ENCODE results near the gene DIS3L2. TPM values are rescaled to one million over a fixed set of nuclear protein-coding genes. Genes with fewer than 3 reads are reported as not detected.
A peak's percentile ranks its signal among the peaks of the same experiment; 100 is the strongest.

Gene DIS3L2
- total RNA-seq, 2 experiments from 2014 or later, result 39.8 to 39.9 TPM

DNA sequence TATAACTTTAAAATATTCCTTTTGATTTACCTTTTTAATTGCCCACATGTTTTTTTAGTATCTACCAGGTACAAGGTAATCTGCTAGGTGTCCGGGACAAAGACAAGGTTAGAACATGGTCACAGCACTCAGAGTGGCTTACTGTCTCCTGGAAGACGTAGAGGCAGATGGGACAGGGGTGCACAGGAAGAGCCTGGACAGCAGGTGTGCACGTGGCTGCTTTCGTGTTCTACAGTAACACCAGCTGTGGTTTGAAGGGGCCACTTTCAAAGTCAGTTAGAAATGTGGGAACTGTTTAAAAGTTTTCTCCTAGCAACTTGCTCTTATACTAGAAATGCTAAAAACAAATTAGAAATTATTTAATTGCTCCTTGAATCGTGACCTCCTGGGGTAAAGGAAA, 314.2 kb downstream of the DIS3L2 start:
- Mint-ChIP-seq H3K36me3 (peaks cover 13% of the 10 kb centered on the region), H3K4me3 (no peak overlapping the region), H3K4me1 (peaks cover 2% of the 10 kb centered on the region), H3K27ac (no peak overlapping the region), H3K9me3 (peaks cover 2% of the 10 kb centered on the region), H3K27me3 (no peaks in the 10 kb centered on the region)
- POLR2A ChIA-PET, result no interaction called here
- DNase-seq (no peak), ATAC-seq (ENCODE audit: low read depth) (no peak)

DNA sequence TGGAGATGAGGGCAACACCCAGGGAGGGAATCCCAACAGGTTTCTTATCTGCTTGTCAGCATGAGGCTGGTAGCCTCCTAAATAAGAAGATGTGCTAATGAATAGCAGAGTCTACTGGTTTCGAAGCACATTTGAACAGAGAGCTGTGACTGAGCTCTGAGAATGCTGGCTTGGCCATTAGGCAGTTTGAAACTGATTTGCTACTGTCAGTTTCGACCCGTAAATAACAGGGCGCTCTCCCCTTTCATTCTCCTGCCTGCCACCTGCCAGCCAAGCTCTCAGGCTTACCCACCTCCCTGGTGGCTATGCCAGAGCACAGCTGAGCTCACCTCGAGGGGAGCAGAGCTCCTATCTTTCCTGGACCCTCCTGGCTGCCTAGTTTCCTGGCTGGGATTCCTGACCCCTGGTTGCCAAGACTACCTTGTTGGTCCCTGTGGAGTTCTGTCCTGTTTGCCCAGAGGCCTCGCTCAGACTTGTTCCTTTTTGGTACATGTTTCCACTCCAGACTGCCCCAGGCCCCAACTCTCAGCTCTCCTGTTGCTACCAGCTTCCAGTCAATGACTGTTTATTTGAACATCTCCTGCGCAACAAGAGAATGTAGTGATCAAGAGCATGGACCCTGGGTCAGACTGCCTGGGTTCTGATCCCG, 314.7 kb downstream of the DIS3L2 start:
- POLR2A ChIA-PET, result no interaction called here
- peaks cover 2% of the 10 kb centered on the region for H3K4me1 Mint-ChIP-seq
- DNase-seq (no peak), ATAC-seq (ENCODE audit: low read depth) (no peak)
- no peak overlapping the region for H3K4me3 Mint-ChIP-seq
- no peak overlapping the region for H3K27ac Mint-ChIP-seq
- H3K27me3 Mint-ChIP-seq, result no peaks in the 10 kb centered on the region
- H3K36me3 Mint-ChIP-seq, result peaks cover 15% of the 10 kb centered on the region
- peaks cover 2% of the 10 kb centered on the region for H3K9me3 Mint-ChIP-seq

DNA sequence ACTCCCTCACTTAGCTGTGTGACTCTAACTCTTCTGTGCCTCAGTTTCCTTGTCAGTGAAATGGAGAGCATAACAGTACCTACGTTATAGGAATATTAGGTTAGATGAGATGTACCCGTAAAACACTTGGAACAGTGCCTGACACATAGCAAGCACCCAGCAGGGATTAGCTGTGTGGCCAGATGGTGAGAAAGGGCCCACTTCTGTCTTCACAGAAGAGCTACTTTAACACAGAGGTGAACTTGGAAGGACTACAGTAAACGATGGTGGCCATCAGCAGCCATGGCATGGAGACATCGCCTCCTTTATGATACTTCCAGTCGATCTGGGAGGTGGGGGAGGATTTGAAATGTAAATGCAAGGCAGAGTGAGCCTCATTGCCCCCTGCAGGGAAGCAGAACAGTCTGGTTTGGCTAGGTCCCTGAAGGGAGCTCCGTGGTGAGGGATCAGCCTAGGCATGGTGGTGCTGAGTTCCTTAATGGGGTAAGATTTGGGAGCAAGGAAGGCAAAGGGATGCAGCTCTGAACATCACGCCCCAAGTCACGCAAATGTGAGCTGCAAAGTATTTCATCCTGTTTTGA, 315.3 kb downstream of the DIS3L2 start:
- Mint-ChIP-seq H3K36me3 (peaks cover 17% of the 10 kb centered on the region), H3K27ac (peak overlapping the region; percentile 26), H3K27me3 (no peaks in the 10 kb centered on the region), H3K9me3 (peaks cover 3% of the 10 kb centered on the region), H3K4me1 (peaks cover 2% of the 10 kb centered on the region), H3K4me3 (no peak overlapping the region)
- POLR2A ChIA-PET, result no interaction called here
- ATAC-seq (ENCODE audit: low read depth) (no peak), DNase-seq (no peak)

- H3K27ac Mint-ChIP-seq, result peak overlapping the region; percentile 42
Observed at GRCh38 chr2:232278534-232278933, 317.0 kb downstream of the DIS3L2 start.

DNA sequence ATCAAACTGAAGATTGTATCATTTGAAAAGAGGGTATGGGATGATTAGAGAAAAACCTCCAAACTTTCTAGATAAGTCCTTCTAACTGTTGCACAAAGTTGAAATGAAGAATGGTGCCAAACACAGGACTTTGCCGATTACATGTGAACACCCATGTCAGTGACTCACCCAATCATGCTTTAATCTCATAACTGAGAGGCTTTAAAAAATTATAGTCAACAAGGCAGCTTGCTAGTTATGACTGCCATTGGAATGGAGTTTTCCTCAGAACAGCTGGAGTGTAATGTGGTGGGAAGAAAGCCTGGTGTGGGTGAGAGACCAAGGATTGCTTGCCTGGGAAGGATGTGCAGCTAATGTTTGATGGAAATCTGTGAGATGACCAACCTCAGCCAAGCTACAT, 318.8 kb downstream of the DIS3L2 start:
- ATAC-seq (ENCODE audit: low read depth) (no peak), DNase-seq (no peak)
- Mint-ChIP-seq H3K27ac (no peak overlapping the region), H3K4me1 (peaks cover 18% of the 10 kb centered on the region), H3K36me3 (peaks cover 22% of the 10 kb centered on the region), H3K27me3 (no peaks in the 10 kb centered on the region), H3K4me3 (no peak overlapping the region), H3K9me3 (peaks cover 3% of the 10 kb centered on the region)
- POLR2A ChIA-PET, result no interaction called here

More at GRCh38 chr2:232278534-232278933, 317.0 kb downstream of the DIS3L2 start:
- peaks cover 4% of the 10 kb centered on the region for H3K4me1 Mint-ChIP-seq
- H3K27me3 Mint-ChIP-seq, result no peaks in the 10 kb centered on the region
- H3K4me3 Mint-ChIP-seq, result no peak overlapping the region
- ATAC-seq (ENCODE audit: low read depth), result no peak
- peaks cover 3% of the 10 kb centered on the region for H3K9me3 Mint-ChIP-seq
- POLR2A ChIA-PET, result no interaction called here
- peaks cover 20% of the 10 kb centered on the region for H3K36me3 Mint-ChIP-seq
- no peak for DNase-seq

DNA sequence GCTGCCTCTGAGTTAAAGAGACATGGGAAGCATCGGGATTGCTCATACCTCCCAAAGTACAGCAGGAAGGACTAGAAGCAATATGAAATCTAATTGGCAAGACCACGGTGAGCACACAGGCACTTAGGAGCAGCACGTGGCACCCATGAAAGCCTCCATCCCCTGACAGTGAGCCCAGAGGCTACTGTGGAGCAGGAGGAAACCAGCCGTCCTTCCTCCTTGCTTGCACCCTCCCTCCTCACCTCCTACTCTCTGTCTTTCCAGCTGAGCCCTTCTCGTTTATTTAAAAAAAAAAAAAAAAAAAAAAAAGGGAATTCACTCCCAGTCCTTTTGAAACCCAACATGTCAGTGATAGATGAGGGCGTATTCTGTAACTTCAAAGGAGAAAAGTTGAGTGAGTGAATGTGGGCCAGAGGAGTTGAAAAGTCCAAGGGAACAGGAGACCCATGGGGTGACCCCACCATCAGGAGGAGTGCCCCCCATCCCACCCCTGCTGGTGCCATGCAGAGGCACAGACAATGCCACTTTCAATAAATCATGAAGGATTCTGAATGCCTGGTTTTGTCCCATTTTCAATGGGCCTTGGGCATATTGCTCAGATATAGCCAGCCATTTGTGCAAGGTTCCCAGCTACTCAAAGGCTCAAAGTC, 320.5 kb downstream of the DIS3L2 start:
- POLR2A ChIA-PET, result no interaction called here
- Mint-ChIP-seq H3K9me3 (peaks cover 3% of the 10 kb centered on the region), H3K36me3 (peaks cover 19% of the 10 kb centered on the region), H3K27ac (no peak overlapping the region), H3K4me1 (peaks cover 30% of the 10 kb centered on the region), H3K4me3 (no peak overlapping the region), H3K27me3 (no peaks in the 10 kb centered on the region)
- ATAC-seq (ENCODE audit: low read depth) (no peak), DNase-seq (no peak)

DNA sequence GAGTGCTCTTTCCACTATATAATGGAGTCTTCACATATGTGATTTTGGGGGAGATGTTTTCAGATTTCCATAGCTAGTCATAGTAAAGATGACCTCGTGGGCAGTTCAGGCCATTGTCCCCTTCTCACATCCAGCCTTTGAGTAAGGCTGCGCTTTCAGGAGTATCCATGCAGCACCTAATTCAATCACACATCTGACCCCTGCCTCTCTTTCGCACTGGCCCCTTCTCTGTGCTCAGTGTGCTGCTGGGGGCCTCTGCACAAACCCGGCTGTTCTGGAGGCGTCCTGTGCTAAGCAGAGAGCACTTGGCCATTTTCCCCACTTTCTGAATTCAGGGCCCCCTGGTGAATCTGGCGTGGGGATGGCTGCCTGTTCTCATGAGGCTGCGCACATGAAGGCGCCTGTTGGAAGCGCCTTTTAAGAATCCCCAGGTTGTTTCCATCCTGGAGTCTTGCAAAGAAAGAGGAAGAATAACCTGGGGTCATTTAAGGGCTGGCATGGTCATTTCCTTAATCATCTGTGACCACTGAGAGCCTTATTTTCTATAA, 321.1 kb downstream of the DIS3L2 start:
- H3K4me3 Mint-ChIP-seq, result no peak overlapping the region
- no peaks in the 10 kb centered on the region for H3K27me3 Mint-ChIP-seq
- no peak for DNase-seq
- peaks cover 30% of the 10 kb centered on the region for H3K4me1 Mint-ChIP-seq
- POLR2A ChIA-PET, result no interaction called here
- ATAC-seq (ENCODE audit: low read depth), result no peak
- peaks cover 18% of the 10 kb centered on the region for H3K36me3 Mint-ChIP-seq
- H3K27ac Mint-ChIP-seq, result no peak overlapping the region
- peaks cover 3% of the 10 kb centered on the region for H3K9me3 Mint-ChIP-seq

DNA sequence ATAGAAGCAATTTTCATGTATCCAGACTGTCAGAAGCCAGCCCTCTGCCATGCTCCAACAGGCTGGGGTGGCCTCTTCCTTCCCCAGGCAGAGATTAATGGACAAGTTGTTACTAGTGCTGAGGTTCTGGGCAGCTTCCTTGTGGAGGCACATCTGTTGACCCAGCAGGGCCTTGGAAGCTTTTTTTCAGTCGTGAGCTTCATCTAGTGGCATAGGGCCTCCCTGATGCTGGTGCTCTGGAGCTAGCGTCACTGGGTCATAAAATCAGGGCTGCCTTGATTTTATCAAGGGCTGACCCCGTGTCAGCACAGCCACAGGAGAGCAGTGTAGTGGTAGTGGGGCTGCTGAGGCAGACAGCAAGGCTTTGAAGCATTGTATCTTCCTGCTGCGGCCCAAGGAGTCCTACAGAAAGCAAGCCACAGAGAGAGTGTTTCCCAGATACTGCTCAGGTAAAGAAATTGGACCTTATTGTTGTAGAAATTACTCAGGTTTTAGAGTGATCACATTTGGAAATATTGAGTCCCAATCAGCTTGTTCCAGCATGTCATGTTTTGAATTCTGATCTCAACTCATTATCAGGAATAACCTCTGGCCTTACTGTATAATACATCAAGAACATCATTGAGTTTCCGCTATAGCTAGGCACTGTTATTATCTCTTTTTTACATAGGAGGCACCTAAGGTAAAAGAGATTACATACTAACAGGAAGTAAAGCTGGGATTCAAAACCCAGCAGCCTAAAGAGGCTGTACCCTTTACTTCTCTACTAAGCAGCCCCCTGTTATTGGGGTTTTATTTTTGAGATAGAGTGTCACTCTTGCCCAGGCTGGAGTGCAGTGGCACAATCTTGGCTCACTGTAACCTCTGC, 324.7 kb downstream of the DIS3L2 start:
- no peaks in the 10 kb centered on the region for H3K27me3 Mint-ChIP-seq
- DNase-seq (no peak), ATAC-seq (ENCODE audit: low read depth) (peak; percentile 65)
- peaks cover 1% of the 10 kb centered on the region for H3K9me3 Mint-ChIP-seq
- H3K4me3 Mint-ChIP-seq, result no peak overlapping the region
- POLR2A ChIA-PET, result interaction anchor here (1.1 to 1.7 kb wide), 2 partner anchors 13 to 23 kb away, joined by 4 to 5 read pairs; no protein-coding TSS in a partner anchor
- H3K4me1 Mint-ChIP-seq, result peaks cover 30% of the 10 kb centered on the region
- H3K27ac Mint-ChIP-seq, result peak overlapping the region; percentile 36
- peaks cover 8% of the 10 kb centered on the region for H3K36me3 Mint-ChIP-seq

- Mint-ChIP-seq H3K27me3 (no peaks in the 10 kb centered on the region), H3K36me3 (peaks cover 6% of the 10 kb centered on the region), H3K9me3 (no peaks in the 10 kb centered on the region), H3K27ac (no peak overlapping the region), H3K4me3 (no peak overlapping the region), H3K4me1 (peaks cover 32% of the 10 kb centered on the region)
- DNase-seq, result no peak
- POLR2A ChIA-PET, result interaction anchor here (1.7 kb wide), 1 partner anchor 12 kb away, joined by 5 read pairs; no protein-coding TSS in a partner anchor
- ATAC-seq (ENCODE audit: low read depth), result no peak
Observed at GRCh38 chr2:232287316-232287715, 325.8 kb downstream of the DIS3L2 start.

GRCh38 chr2:232288489-232289030, 327.0 kb downstream of the DIS3L2 start:
- Mint-ChIP-seq H3K4me1 (peaks cover 37% of the 10 kb centered on the region), H3K36me3 (peaks cover 4% of the 10 kb centered on the region), H3K9me3 (no peaks in the 10 kb centered on the region), H3K27me3 (no peaks in the 10 kb centered on the region), H3K27ac (no peak overlapping the region), H3K4me3 (no peak overlapping the region)
- DNase-seq (no peak), ATAC-seq (ENCODE audit: low read depth) (no peak)
- POLR2A ChIA-PET, result no interaction called here

- H3K27ac Mint-ChIP-seq, result no peak overlapping the region
- peaks cover 22% of the 10 kb centered on the region for H3K4me1 Mint-ChIP-seq
- ATAC-seq (ENCODE audit: low read depth) (no peak), DNase-seq (no peak)
- no peaks in the 10 kb centered on the region for H3K9me3 Mint-ChIP-seq
- H3K27me3 Mint-ChIP-seq, result no peaks in the 10 kb centered on the region
- no peak overlapping the region for H3K4me3 Mint-ChIP-seq
- POLR2A ChIA-PET, result interaction anchor here (1.2 kb wide), 1 partner anchor 329 kb away, joined by 3 read pairs; the partner anchor contains the start of gene DIS3L2
- peaks cover 3% of the 10 kb centered on the region for H3K36me3 Mint-ChIP-seq
Observed at GRCh38 chr2:232290668-232291067, 329.2 kb downstream of the DIS3L2 start.

DNA sequence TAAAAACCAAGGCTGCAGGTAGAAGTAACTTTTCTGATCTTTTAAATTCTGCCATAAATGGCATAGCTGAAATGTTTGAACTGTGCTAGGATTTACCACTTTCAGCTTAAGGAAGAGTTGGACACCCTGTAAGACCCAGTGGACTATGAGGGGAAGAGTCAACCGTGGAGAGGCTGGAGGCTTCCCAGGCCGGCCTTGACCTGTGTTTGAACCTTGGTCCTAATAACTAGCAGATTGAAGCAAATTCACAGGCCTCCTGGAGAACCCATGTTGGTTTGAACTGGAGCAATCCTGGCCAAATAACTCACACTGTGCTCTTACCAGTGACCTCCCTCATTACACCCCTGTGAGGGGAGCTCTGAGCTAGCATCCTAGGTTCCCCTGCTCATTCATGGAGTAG, 329.8 kb downstream of the DIS3L2 start:
- Mint-ChIP-seq H3K4me1 (peaks cover 15% of the 10 kb centered on the region), H3K9me3 (no peaks in the 10 kb centered on the region), H3K27me3 (no peaks in the 10 kb centered on the region), H3K27ac (no peak overlapping the region), H3K36me3 (peaks cover 3% of the 10 kb centered on the region), H3K4me3 (no peak overlapping the region)
- ATAC-seq (ENCODE audit: low read depth), result no peak
- no peak for DNase-seq
- POLR2A ChIA-PET, result no interaction called here

Measured in activated naive CD8-positive, alpha-beta T cell treated with anti-CD3 and anti-CD28 coated beads, Interleukin-2, amount 10 ng/mL, durations not matched to agents 7 days and 5 days (primary cell).